WERI-Rb-1 (cell line): Measurements from ENCODE around the gene FRMPD1.

Experiments
- DNase-seq: peaks from one replicate; pipeline ENCODE4 v3.0.0-alpha.2; 2020
- H3K27ac ChIP-seq: fragments of 250-450 bp; sonication (Bioruptor Pico); 2 replicates; pipeline ENCODE4 v1.5.1; 2020; ENCODE audit warnings: mild to moderate bottlenecking, moderate library complexity
- H3K27me3 ChIP-seq: fragments of 250-450 bp; sonication (Bioruptor Pico); 2 replicates; pipeline ENCODE4 v1.5.1; 2021; ENCODE audit warnings: mild to moderate bottlenecking, low read depth, moderate library complexity; ENCODE audit not compliant: insufficient read depth, severe bottlenecking
- H3K36me3 ChIP-seq: fragments of 250-450 bp; sonication (Bioruptor Pico); 2 replicates; pipeline ENCODE4 v1.5.1; 2020; ENCODE audit warnings: mild to moderate bottlenecking, moderate library complexity
- H3K4me3 ChIP-seq: 2 replicates; pipeline ENCODE4 v1.5.1; 2011; ENCODE audit warnings: low read depth, mild to moderate bottlenecking, control low read depth, low read length
- H3K9me3 ChIP-seq: fragments of 250-450 bp; sonication (Bioruptor Pico); 2 replicates; pipeline ENCODE4 v1.5.1; 2021; ENCODE audit warnings: mild to moderate bottlenecking, moderate library complexity; ENCODE audit not compliant: severe bottlenecking
- TF ChIP-seq, protein P1 (sequence below): IDR thresholded peaks from 2 replicates; pipeline ENCODE4 v1.5.1; 2011; ENCODE audit warnings: low read depth, mild to moderate bottlenecking, control low read depth, inconsistent platforms, low read length

Gene FRMPD1

DNA sequence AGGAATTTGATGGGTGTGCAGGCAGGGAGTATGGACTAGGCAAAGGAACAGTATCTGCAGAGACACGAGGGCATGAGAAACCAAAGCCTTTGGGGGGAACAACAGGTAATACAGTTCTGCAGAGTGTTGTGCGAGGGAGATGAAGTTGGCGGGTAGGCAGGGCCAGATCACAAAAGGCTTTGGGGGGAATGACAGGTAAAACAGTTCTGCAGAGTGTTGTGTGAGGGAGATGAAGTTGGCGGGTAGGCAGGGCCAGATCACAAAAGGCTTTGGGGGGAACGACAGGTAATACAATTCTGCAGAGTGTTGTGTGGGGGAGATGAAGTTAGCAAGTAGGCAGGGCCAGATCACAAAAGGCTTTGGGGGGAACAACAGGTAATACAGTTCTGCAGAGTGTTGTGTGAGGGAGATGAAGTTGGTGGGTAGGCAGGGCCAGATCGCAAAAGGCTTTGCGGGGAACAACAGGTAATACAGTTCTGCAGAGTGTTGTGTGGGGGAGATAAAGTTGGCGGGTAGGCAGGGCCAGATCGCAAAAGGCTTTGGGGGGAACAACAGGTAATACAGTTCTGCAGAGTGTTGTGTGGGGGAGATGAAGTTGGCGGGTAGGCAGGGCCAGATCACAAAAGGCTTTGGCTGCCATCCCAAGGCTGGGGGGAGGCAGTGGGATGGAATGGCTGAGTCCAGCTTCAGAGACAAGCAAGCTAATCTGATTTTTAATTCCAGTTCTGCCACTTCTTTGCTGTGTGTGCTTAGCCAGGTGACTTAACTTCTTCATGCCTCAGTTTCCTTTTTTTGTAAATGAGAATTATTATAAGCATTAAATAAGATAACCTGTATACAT lies 33.0 kb downstream of the FRMPD1 start:
- no peak for DNase-seq
- H3K9me3 ChIP-seq: no peaks in the 10 kb centered on the region
- H3K36me3 ChIP-seq: peaks cover 12% of the 10 kb centered on the region; the same call in 1 of the 2 replicates
- no peak overlapping the region for H3K27ac ChIP-seq
- H3K4me3 ChIP-seq: no peak overlapping the region
- H3K27me3 ChIP-seq: no peaks in the 10 kb centered on the region
- TF ChIP-seq, protein P1, sequence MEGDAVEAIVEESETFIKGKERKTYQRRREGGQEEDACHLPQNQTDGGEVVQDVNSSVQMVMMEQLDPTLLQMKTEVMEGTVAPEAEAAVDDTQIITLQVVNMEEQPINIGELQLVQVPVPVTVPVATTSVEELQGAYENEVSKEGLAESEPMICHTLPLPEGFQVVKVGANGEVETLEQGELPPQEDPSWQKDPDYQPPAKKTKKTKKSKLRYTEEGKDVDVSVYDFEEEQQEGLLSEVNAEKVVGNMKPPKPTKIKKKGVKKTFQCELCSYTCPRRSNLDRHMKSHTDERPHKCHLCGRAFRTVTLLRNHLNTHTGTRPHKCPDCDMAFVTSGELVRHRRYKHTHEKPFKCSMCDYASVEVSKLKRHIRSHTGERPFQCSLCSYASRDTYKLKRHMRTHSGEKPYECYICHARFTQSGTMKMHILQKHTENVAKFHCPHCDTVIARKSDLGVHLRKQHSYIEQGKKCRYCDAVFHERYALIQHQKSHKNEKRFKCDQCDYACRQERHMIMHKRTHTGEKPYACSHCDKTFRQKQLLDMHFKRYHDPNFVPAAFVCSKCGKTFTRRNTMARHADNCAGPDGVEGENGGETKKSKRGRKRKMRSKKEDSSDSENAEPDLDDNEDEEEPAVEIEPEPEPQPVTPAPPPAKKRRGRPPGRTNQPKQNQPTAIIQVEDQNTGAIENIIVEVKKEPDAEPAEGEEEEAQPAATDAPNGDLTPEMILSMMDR: no peak

DNA sequence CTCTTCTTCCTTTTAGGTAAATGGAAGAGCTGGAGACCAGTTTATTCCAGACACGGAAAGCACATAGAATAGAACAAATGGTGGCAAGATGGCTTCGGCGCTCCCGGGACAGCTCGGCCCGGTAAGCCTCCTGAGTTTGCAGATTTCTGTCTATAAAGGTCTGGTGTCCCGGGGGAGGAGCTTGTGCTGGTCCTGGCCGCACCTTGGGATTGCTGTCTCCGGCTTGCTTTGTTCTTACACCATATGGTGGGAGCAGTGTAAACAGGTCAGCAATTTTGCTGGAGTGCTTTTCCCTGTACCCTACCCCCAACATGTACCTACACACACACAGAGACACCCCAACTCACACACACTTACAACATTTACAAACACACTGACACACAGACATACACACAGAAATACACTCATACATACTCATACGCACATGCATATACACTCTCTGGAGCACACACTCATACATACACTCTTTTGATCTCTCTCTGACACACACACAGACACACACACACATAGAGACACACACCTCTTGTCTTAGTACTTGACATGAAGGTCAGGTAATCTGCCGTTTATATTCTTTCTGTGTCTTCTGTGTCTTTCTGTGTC lies 42.0 kb downstream of the FRMPD1 start:
- DNase-seq: peak; percentile 86
- no peaks in the 10 kb centered on the region for H3K27me3 ChIP-seq
- peaks cover 33% of the 10 kb centered on the region for H3K36me3 ChIP-seq
- TF ChIP-seq, protein P1: no peak
- no peaks in the 10 kb centered on the region for H3K9me3 ChIP-seq
- peak overlapping the region; percentile 27 for H3K4me3 ChIP-seq
- peak overlapping the region; percentile 72 for H3K27ac ChIP-seq

DNA sequence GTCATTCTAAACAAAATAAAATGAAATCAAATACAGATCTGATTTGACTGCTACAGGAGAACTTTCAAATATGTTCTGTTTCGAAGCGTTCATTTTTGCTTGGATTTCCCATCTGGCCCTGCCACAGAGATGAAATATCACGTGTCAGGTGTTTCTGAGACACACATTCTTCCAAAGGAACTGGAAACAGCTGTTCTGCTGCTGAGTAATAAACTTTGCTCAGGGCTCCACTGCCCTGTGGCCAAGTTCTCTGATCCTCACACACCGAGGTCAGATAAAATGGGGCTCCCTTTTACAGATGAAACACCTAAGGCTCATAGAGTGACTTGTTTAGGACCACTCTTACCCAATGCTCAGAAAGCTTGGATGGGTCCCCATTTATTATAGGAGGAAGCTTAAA lies 42.5 kb downstream of the FRMPD1 start:
- H3K36me3 ChIP-seq: peaks cover 34% of the 10 kb centered on the region
- no peaks in the 10 kb centered on the region for H3K27me3 ChIP-seq
- H3K27ac ChIP-seq: peak overlapping the region; percentile 72
- TF ChIP-seq, protein P1: no peak
- no peak for DNase-seq
- H3K9me3 ChIP-seq: no peaks in the 10 kb centered on the region
- no peak overlapping the region for H3K4me3 ChIP-seq

DNA sequence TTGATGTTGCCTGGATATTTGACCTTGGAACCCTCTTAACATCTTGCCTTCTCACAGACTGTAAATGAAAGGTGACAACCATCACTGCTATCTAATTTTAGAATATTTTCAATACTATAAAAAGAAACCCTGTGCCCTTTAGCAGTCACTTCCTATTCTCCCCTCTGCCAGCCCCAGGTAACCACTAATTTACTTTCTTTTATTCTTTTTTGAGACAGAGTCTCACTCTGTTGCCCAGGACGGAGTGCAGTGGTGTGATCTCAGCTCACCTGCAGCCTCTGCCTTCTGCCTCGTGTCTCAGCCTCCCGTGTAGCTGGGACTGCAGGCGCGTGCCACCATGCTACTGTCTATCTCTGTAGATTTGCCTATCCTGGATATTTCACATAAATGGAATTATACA lies 43.6 kb downstream of the FRMPD1 start:
- Histone ChIP-seq H3K27me3 (no peaks in the 10 kb centered on the region), H3K36me3 (peaks cover 37% of the 10 kb centered on the region), H3K27ac (no peak overlapping the region), H3K9me3 (no peaks in the 10 kb centered on the region), H3K4me3 (no peak overlapping the region)
- TF ChIP-seq, protein P1: no peak
- no peak for DNase-seq

DNA sequence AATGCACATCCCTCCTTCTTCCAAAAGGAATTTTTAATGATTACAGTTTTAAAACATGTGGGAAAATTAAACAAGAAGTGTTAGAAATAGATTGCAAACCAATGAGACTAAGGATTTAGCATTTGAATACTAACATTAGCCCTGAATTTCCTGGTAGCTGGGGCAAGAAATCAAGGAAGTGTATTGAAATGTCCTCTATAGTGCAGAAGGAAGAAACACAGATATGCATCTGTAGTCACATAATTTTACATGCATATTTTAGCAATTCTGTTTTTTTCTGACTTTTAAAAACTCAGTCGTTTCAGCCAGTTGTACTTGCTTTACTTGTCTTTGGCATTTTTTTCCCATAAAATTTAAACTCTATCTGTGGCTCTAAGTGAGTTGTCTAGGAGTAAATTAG lies 45.8 kb downstream of the FRMPD1 start:
- Histone ChIP-seq H3K36me3 (peaks cover 45% of the 10 kb centered on the region), H3K27me3 (no peaks in the 10 kb centered on the region), H3K27ac (no peak overlapping the region), H3K9me3 (no peaks in the 10 kb centered on the region), H3K4me3 (no peak overlapping the region)
- no peak for DNase-seq
- TF ChIP-seq, protein P1: no peak
